HepG2 (cell line): ENCODE results near the gene PRKD2. TPM values are rescaled to one million over a fixed set of nuclear protein-coding genes. Genes with fewer than 3 reads are reported as not detected.
A peak's percentile ranks its signal among the peaks of the same experiment; 100 is the strongest.

Experiments
- ATAC-seq: fragments of 200-7000 bp; cut with Tn5 transposase; 3 replicates; pipeline ENCODE4 v1.9.1; 2020; ENCODE audit warnings: mild to moderate bottlenecking, moderate library complexity
- BruUV-seq: library from RNA; stranded (reverse); fragments of 400-500 nt; replicated peaks from 2 replicates; lab custom pipeline; 2021; lab: Mats Ljungman, UMichigan
- CTCF ChIA-PET: fragments of 300-600 bp; formaldehyde crosslinking; extraction: SDS; loops from one replicate; lab custom pipeline; 2021; ENCODE audit warnings: low total read pairs, inconsistent platforms, low intra/inter-chr PET ratio; lab: Yijun Ruan, JAX
- POLR2A ChIA-PET: fragments of 350-600 bp; sonication (Branson Sonifier 250); formaldehyde crosslinking; loops from one replicate; lab custom pipeline; 2020; ENCODE audit warnings: antibody characterized with exemption, inconsistent platforms; lab: Yijun Ruan, JAX
- DNase-seq: peaks from one replicate; pipeline ENCODE4 v3.0.0-alpha.2; 2015; ENCODE audit warnings: low spot score
- FAIRE-seq: peaks from 3 replicates; lab custom pipeline; 2011; peaks lifted over from hg19 to GRCh38; lab: Jason Lieb, UNC
- H2AFZ ChIP-seq: one replicate; pipeline ENCODE4 v1.6.1; 2011; ENCODE audit warnings: low read length, inconsistent platforms
- H3K27ac ChIP-seq: fragments of 300-600 bp; 3 replicates; pipeline ENCODE4 v1.8.0; 2011; ENCODE audit warnings: mixed run types, mild to moderate bottlenecking, mixed read lengths, low read length, inconsistent platforms; ENCODE audit not compliant: insufficient read depth; ENCODE audit errors: extremely low read length
- H3K27me3 ChIP-seq, 2 experiments: fragments of 200-600 bp in 1 of 2; 2 replicates in 1 of 2; 3 replicates in 1 of 2; pipeline versions ENCODE4 v1.6.0 to v1.8.0; 2011; ENCODE audit warnings: low read length in 2 of 2, mild to moderate bottlenecking in 2 of 2, moderate library complexity in 2 of 2, inconsistent platforms in 1 of 2; ENCODE audit not compliant: insufficient read depth in 2 of 2, control insufficient read depth in 1 of 2
- H3K36me3 ChIP-seq, 2 experiments: fragments of 200-600 bp in 1 of 2; replicated peaks in 1 of 2; 2 replicates in 1 of 2; 3 replicates in 1 of 2; pipeline versions ENCODE4 v1.5.1 to v1.8.0; 2011; ENCODE audit warnings: low read length in 2 of 2, inconsistent platforms in 1 of 2; ENCODE audit not compliant: insufficient read depth in 2 of 2, control insufficient read depth in 1 of 2
- H3K4me1 ChIP-seq: 2 replicates; pipeline ENCODE4 v1.5.1; 2012; ENCODE audit warnings: low read length, inconsistent platforms; ENCODE audit not compliant: insufficient read depth
- H3K4me2 ChIP-seq: 2 replicates; pipeline ENCODE4 v1.6.0; 2011; ENCODE audit warnings: low read depth, low read length, inconsistent platforms
- H3K4me3 ChIP-seq, 3 experiments: fragments of 200-600 bp in 1 of 3; sonication (generic), shearing (Covaris generic) in 1 of 3; replicated peaks in 1 of 3; 2 replicates each; pipeline ENCODE4 v1.5.1; 2011 to 2016; ENCODE audit warnings: low read length in 3 of 3, inconsistent platforms in 2 of 3, low read depth in 2 of 3, mild to moderate bottlenecking in 2 of 3, control low read depth in 1 of 3, mixed read lengths in 1 of 3; ENCODE audit not compliant: insufficient read depth in 1 of 3
- H3K79me2 ChIP-seq: one replicate; pipeline ENCODE4 v1.6.1; 2011; ENCODE audit warnings: low read length, inconsistent platforms; ENCODE audit not compliant: insufficient read depth
- H3K9ac ChIP-seq: 2 replicates; pipeline ENCODE4 v1.6.0; 2011; ENCODE audit warnings: mild to moderate bottlenecking, low read depth, low read length, inconsistent platforms; ENCODE audit not compliant: insufficient read depth
- H3K9me3 ChIP-seq: 2 replicates; pipeline ENCODE4 v1.5.1; 2012; ENCODE audit warnings: mild to moderate bottlenecking, low read length
- H4K20me1 ChIP-seq: 2 replicates; pipeline ENCODE4 v1.6.0; 2011; ENCODE audit warnings: inconsistent platforms, mild to moderate bottlenecking, low read length, moderate library complexity; ENCODE audit not compliant: insufficient read depth
- HMGXB3 ChIP-seq: sonication (generic); formaldehyde crosslinking; IDR thresholded peaks from 2 replicates; pipeline ENCODE4 v1.4.0; 2020; ENCODE audit warnings: missing genetic modification reagents, borderline replicate concordance
- MED1 ChIP-seq: sonication (generic); formaldehyde crosslinking; IDR thresholded peaks from 2 replicates; pipeline ENCODE4 v1.4.0; 2020; ENCODE audit warnings: missing genetic modification reagents
- SALL1 ChIP-seq: sonication (generic); formaldehyde crosslinking; IDR thresholded peaks from 2 replicates; pipeline ENCODE4 v1.8.0; 2022; ENCODE audit warnings: mild to moderate bottlenecking, missing genetic modification reagents
- ZNF678 ChIP-seq: sonication (generic); formaldehyde crosslinking; IDR thresholded peaks from 2 replicates; pipeline ENCODE4 v1.4.0; 2020; ENCODE audit warnings: mild to moderate bottlenecking, missing genetic modification reagents
- ZNF687 ChIP-seq: sonication (generic); formaldehyde crosslinking; IDR thresholded peaks from 2 replicates; pipeline ENCODE4 v1.5.1; 2020; ENCODE audit warnings: mild to moderate bottlenecking, missing genetic modification reagents, moderate library complexity
- WGBS: methylation state at CpG from one replicate; pipeline ENCODE4 v1.1.6; 2017; ENCODE audit warnings: low lambda C conversion rate; 5-methylcytosine and 5-hydroxymethylcytosine counted together
- in situ Hi-C: cut with HindIII; loops from 2 replicates; pipeline ENCODE4 v1.10.0; 2017; ENCODE audit warnings: low pct_unique_long_range_greater_than_20kb; ENCODE audit not compliant: extremely low pct_ligation_motif_present
- intact Hi-C: fragments of 100-400 bp; cut with micrococcal nuclease; formaldehyde crosslinking; loops from one replicate; pipeline ENCODE4 v1.10.0; 2022; ENCODE audit not compliant: unreplicated experiment
- polyA plus RNA-seq, 8 experiments: library from polyadenylated mRNA; depleted of rRNA in 3 of 8; stranded (reverse) in 7 of 8; unstranded in 1 of 8; fragments of >200 nt; fragmentation: Illumina TruSeq in 4 of 8; extraction: Trizol in 4 of 8; gene quantifications; 2 replicates each; pipeline versions ENCODE4 v1.2.1 to v1.2.3, GENCODE V29; 2011 to 2016; ENCODE audit warnings: low read depth in 4 of 8, missing spikeins in 1 of 8, mixed read lengths in 1 of 8; ENCODE audit not compliant: insufficient read depth in 1 of 8
- total RNA-seq, 5 experiments: library from RNA; depleted of rRNA; stranded (reverse); fragments of >200 nt; fragmentation: Illumina TruSeq; extraction: Trizol; gene quantifications; 2 replicates each; pipeline ENCODE4 v1.2.3, GENCODE V29; 2016; ENCODE audit warnings: low read depth in 1 of 5

Gene PRKD2
- total and polyA plus RNA-seq, 2 of the 13 experiments (the other 11 are each of a cell fraction or from before 2014, with no cell fraction given) = 6.7 to 7.3 TPM

GRCh38 chr19:46625731-46626130, 91.2 kb downstream of the PRKD2 start:
- Histone ChIP-seq H3K36me3 (no peaks in the 10 kb centered on the region), H2AFZ (no peak overlapping the region), H3K27me3 (peaks cover 4 to 28% of the 10 kb centered on the region in 2 experiments; a peak in 4 of 5 replicates), H3K4me2 (peak overlapping the region; percentile 24; the same call in 1 of the 2 replicates), H3K9me3 (no peaks in the 10 kb centered on the region), H3K9ac (no peak overlapping the region), H3K27ac (no peak overlapping the region), H3K79me2 (no peaks in the 10 kb centered on the region), H3K4me3 (peak overlapping the region in 1 of 3 experiments; percentile 20; a peak in 1 of 6 replicates), H3K4me1 (peaks cover 28% of the 10 kb centered on the region), H4K20me1 (no peaks in the 10 kb centered on the region)
- ChIA-PET CTCF (interaction anchor here (1.1 to 1.5 kb wide), 2 partner anchors 9 to 36 kb away, joined by 4 to 5 read pairs; partner anchors contain the start of gene DACT3), POLR2A (no interaction called here)
- intact Hi-C loops (no loop called here), in situ Hi-C loops (no loop called here)
- WGBS = 36% methylated on average over 8 of the region's 12 CpGs
- TF ChIP-seq MED1 (CRISPR knock-in tag) = no peak
- peak; percentile 15; the same call in 1 of the 2 replicates for TF ChIP-seq ZNF687 (CRISPR knock-in tag)
- no peak for TF ChIP-seq ZNF678
- peak; percentile 31; the same call in 1 of the 2 replicates for TF ChIP-seq SALL1 (CRISPR knock-in tag)
- TF ChIP-seq HMGXB3 = no peak
- no peak for FAIRE-seq
- peak; percentile 20 for ATAC-seq
- BruUV-seq = no TSS peak
- DNase-seq = no peak
